Panc1 (cell line): ENCODE results near the gene ARID5B. TPM values are rescaled to one million over a fixed set of nuclear protein-coding genes. Genes with fewer than 3 reads are reported as not detected.

Experiments
- ATAC-seq: fragments of 200-7000 bp; cut with Tn5 transposase; 2 replicates; pipeline ENCODE4 v1.9.1; 2020; ENCODE audit warnings: mild to moderate bottlenecking, moderate library complexity
- BruUV-seq: library from RNA; stranded (reverse); fragments of 400-500 nt; replicated peaks from 2 replicates; lab custom pipeline; 2021; lab: Mats Ljungman, UMichigan
- CTCF ChIA-PET: fragments of 300-600 bp; sonication (Branson Sonifier 250); formaldehyde crosslinking; loops from one replicate; lab custom pipeline; 2022; ENCODE audit warnings: antibody characterized with exemption; lab: Charles Lee
- POLR2A ChIA-PET: fragments of 300-600 bp; sonication (Branson Sonifier 250); formaldehyde crosslinking; loops from one replicate; lab custom pipeline; 2022; ENCODE audit warnings: antibody characterized with exemption; lab: Charles Lee
- DNase-seq: peaks from one replicate; pipeline ENCODE4 v3.0.0-alpha.2; 2010; ENCODE audit warnings: low read depth, low spot score
- H3K27ac ChIP-seq: 2 replicates; pipeline ENCODE4 v1.5.1; 2011; ENCODE audit warnings: mild to moderate bottlenecking, low read length, inconsistent platforms
- H3K27me3 ChIP-seq: fragments of 200-500 bp; sonication (Bioruptor generic); 2 replicates; pipeline ENCODE4 v1.6.0; 2014; ENCODE audit warnings: low read length, inconsistent platforms; ENCODE audit not compliant: control insufficient read depth, insufficient read depth
- H3K36me3 ChIP-seq: fragments of 200-500 bp; sonication (Bioruptor generic); 2 replicates; pipeline ENCODE4 v1.5.1; 2014; ENCODE audit warnings: inconsistent platforms, mild to moderate bottlenecking, low read length, moderate library complexity; ENCODE audit not compliant: control insufficient read depth, insufficient read depth
- H3K4me1 ChIP-seq: 2 replicates; pipeline ENCODE4 v1.5.1; 2011; ENCODE audit warnings: inconsistent platforms, mild to moderate bottlenecking, low read length, moderate library complexity; ENCODE audit not compliant: control insufficient read depth, insufficient read depth
- H3K4me3 ChIP-seq, 2 experiments: 2 replicates each; pipeline ENCODE4 v1.5.1; 2011 to 2012; ENCODE audit warnings: low read depth in 2 of 2, low read length in 2 of 2, mild to moderate bottlenecking in 2 of 2, inconsistent platforms in 1 of 2, moderate library complexity in 1 of 2
- H3K9me3 ChIP-seq: fragments of 200-500 bp; sonication (Bioruptor generic); 2 replicates; pipeline ENCODE4 v1.5.1; 2014; ENCODE audit warnings: low read depth, mild to moderate bottlenecking, inconsistent platforms, low read length, moderate library complexity; ENCODE audit not compliant: control insufficient read depth, insufficient read depth
- POLR2AphosphoS5 ChIP-seq: IDR thresholded peaks from 2 replicates; pipeline ENCODE4 v1.6.1; 2012; ENCODE audit warnings: mild to moderate bottlenecking, low read depth, low read length, moderate library complexity
- SIN3A ChIP-seq: IDR thresholded peaks from 2 replicates; pipeline ENCODE4 v1.6.1; 2012; ENCODE audit warnings: low read depth, mild to moderate bottlenecking, low read length, moderate library complexity, borderline replicate concordance; ENCODE audit not compliant: insufficient read depth
- TCF7L2 ChIP-seq: IDR thresholded peaks from 2 replicates; pipeline ENCODE4 v1.6.1; 2011; ENCODE audit warnings: mild to moderate bottlenecking, low read depth, low read length, inconsistent platforms
- in situ Hi-C: cut with HindIII; loops from 2 replicates; pipeline ENCODE4 v1.10.0; 2016; ENCODE audit warnings: low sequenced_read_pairs, low pct_unique_long_range_greater_than_20kb
- intact Hi-C: fragments of 100-400 bp; cut with micrococcal nuclease; formaldehyde crosslinking; loops from one replicate; pipeline ENCODE4 v1.10.0; 2022; ENCODE audit not compliant: unreplicated experiment
- total RNA-seq: library from RNA; stranded (reverse); gene quantifications from one replicate; pipeline ENCODE4 v1.2.1, GENCODE V29; 2021; ENCODE audit not compliant: unreplicated experiment
- TF ChIP-seq, protein P1 (sequence below): fragments of 450-650 bp; IDR thresholded peaks from 2 replicates; pipeline ENCODE4 v1.5.1; 2017; ENCODE audit warnings: mild to moderate bottlenecking
- TF ChIP-seq, protein P2 (sequence below), 2 experiments: IDR thresholded peaks; 2 replicates each; pipeline ENCODE4 v1.6.1; 2011 to 2012; ENCODE audit warnings: low read depth in 2 of 2, control low read depth in 1 of 2, low read length in 1 of 2, mild to moderate bottlenecking in 1 of 2, moderate library complexity in 1 of 2; ENCODE audit not compliant: insufficient read depth in 1 of 2

The ARID5B gene
- total RNA-seq, 1 experiment from 2014 or later = 22.7 TPM

DNA sequence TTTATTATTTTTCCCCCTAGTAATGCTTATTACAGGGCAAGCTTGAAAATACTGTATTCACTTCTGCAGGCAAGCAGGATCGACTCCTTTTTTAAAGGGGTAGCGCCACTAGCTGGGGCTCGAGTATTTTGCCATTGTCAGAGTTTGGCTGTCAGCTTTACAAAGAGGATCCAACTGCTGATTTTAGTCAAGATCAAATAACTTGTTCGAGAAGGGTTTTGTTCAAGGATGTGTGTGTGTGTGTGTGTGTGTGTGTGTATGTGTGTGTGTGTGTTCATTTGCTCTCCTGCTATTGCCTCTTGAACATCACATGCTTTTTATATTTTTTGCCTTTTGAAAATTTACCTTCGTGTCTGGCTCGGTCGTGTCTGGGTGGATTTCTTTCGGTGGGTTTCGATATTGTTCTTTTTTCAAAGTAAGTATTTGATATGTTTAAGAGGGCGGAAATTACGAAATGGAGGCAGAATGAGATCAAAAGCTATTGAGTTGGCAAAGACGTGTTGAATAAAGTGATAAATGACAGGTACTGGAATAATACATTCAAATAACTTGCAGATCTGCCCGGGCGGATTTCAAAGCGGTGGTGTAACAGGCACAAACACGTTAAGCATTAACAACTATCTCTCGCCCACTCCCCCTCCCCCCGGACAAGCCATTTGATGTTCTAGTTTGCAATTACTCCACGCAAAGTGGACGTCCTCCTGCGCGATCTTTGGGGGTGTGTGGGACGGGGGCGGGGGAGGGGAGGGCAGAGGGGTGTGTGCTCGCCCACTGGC lies 1.1 kb downstream of the ARID5B start:
- Histone ChIP-seq H3K4me1 (peaks cover 60% of the 10 kb centered on the region), H3K27ac (peak overlapping the region; percentile 100), H3K9me3 (no peaks in the 10 kb centered on the region), H3K27me3 (no peaks in the 10 kb centered on the region), H3K4me3 (peak overlapping the region; percentile 62 to 93), H3K36me3 (no peaks in the 10 kb centered on the region; the same call in 1 of the 2 replicates)
- ATAC-seq (peak; percentile 1), DNase-seq (peak; percentile 74)
- CTCF ChIA-PET = interaction anchor here (0.7 kb wide), 3 partner anchors 92 to 638 kb away, joined by 3 to 6 read pairs (median 3); no protein-coding TSS in a partner anchor
- POLR2A ChIA-PET = interaction anchor here (0.5 to 0.7 kb wide), 5 partner anchors 85 to 362 kb away, joined by 3 to 6 read pairs (median 3); no protein-coding TSS in a partner anchor
- no peak for TF ChIP-seq POLR2AphosphoS5
- TF ChIP-seq, protein P1, sequence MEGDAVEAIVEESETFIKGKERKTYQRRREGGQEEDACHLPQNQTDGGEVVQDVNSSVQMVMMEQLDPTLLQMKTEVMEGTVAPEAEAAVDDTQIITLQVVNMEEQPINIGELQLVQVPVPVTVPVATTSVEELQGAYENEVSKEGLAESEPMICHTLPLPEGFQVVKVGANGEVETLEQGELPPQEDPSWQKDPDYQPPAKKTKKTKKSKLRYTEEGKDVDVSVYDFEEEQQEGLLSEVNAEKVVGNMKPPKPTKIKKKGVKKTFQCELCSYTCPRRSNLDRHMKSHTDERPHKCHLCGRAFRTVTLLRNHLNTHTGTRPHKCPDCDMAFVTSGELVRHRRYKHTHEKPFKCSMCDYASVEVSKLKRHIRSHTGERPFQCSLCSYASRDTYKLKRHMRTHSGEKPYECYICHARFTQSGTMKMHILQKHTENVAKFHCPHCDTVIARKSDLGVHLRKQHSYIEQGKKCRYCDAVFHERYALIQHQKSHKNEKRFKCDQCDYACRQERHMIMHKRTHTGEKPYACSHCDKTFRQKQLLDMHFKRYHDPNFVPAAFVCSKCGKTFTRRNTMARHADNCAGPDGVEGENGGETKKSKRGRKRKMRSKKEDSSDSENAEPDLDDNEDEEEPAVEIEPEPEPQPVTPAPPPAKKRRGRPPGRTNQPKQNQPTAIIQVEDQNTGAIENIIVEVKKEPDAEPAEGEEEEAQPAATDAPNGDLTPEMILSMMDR = peak; percentile 71
- TF ChIP-seq, protein P2, sequence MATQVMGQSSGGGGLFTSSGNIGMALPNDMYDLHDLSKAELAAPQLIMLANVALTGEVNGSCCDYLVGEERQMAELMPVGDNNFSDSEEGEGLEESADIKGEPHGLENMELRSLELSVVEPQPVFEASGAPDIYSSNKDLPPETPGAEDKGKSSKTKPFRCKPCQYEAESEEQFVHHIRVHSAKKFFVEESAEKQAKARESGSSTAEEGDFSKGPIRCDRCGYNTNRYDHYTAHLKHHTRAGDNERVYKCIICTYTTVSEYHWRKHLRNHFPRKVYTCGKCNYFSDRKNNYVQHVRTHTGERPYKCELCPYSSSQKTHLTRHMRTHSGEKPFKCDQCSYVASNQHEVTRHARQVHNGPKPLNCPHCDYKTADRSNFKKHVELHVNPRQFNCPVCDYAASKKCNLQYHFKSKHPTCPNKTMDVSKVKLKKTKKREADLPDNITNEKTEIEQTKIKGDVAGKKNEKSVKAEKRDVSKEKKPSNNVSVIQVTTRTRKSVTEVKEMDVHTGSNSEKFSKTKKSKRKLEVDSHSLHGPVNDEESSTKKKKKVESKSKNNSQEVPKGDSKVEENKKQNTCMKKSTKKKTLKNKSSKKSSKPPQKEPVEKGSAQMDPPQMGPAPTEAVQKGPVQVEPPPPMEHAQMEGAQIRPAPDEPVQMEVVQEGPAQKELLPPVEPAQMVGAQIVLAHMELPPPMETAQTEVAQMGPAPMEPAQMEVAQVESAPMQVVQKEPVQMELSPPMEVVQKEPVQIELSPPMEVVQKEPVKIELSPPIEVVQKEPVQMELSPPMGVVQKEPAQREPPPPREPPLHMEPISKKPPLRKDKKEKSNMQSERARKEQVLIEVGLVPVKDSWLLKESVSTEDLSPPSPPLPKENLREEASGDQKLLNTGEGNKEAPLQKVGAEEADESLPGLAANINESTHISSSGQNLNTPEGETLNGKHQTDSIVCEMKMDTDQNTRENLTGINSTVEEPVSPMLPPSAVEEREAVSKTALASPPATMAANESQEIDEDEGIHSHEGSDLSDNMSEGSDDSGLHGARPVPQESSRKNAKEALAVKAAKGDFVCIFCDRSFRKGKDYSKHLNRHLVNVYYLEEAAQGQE (IDR thresholded peaks at IDR 0.05; ENCODE audit: insufficient read depth in 1 of 2, low read depth in 2 of 2, low read length in 1 of 2) = no peak
- TF ChIP-seq TCF7L2 = peak; percentile 77
- TF ChIP-seq SIN3A = 0 out of 2 replicates have a peak, but pooled peaks have one; percentile 54
- in situ Hi-C loops (no loop called here), intact Hi-C loops (loop anchor here (5.0 to 10.0 kb wide), 2 partner anchors 145 to 362 kb away; partner anchors contain the start of gene RTKN2)
- no TSS peak for BruUV-seq

DNA sequence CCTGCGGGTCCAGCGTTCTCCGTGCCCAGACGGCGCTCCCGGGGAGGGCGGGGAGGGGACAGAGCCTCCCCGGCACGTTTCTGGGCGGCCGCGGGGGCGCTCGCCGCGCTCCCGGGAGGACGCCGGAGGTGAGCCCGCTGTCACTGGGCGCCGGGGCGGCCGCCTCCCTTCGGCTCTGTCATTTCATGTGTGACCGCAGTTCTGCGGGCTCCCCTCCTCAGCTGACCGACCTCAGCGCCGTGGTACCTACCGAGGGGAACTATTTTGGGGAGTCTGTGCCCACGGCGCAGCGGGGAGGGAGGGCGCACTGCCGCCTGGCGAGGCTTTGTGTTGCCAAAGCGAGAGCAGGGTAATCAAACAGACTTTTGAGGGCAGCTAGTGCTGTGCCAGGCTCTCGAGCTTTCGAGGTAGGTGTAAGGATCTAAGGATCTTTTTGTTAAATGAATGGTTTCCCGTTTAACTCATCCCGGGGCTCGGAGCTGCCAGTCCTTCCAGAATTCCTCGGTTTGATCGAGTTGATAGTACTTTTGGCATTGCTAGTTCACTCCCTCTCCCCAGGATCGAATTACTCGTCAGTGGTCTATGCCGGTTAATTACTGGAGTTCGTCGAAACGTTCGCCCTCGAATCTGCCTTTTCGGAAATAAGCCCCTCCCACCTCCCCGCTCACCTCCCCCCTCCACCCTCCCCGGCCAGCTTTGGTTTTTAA lies 1.9 kb downstream of the ARID5B start:
- no peaks in the 10 kb centered on the region for H3K9me3 ChIP-seq
- TF ChIP-seq, protein P1 = peak; percentile 48; the same call in 1 of the 2 replicates
- TF ChIP-seq POLR2AphosphoS5 (peak; percentile 67), TCF7L2 (no peak), SIN3A (peak; percentile 80; the same call in 1 of the 2 replicates)
- TF ChIP-seq, protein P2 (IDR thresholded peaks at IDR 0.05; ENCODE audit: insufficient read depth in 1 of 2, low read depth in 2 of 2, low read length in 1 of 2) = no peak
- ChIA-PET POLR2A (interaction anchor here (0.5 to 0.7 kb wide), 4 partner anchors 13 to 362 kb away, joined by 3 to 10 read pairs (median 6); no protein-coding TSS in a partner anchor), CTCF (interaction anchor here (0.6 to 1.1 kb wide), 5 partner anchors 20 to 855 kb away, joined by 3 to 6 read pairs (median 4); no protein-coding TSS in a partner anchor)
- DNase-seq (no peak), ATAC-seq (peak; percentile 52)
- intact Hi-C loops (loop anchor here (5.0 to 10.0 kb wide), 2 partner anchors 144 to 361 kb away; partner anchors contain the start of gene RTKN2), in situ Hi-C loops (no loop called here)
- peak overlapping the region; percentile 62 to 93 for H3K4me3 ChIP-seq
- no peaks in the 10 kb centered on the region for H3K27me3 ChIP-seq
- peak overlapping the region; percentile 100 for H3K27ac ChIP-seq
- H3K4me1 ChIP-seq = peaks cover 54% of the 10 kb centered on the region
- no TSS peak for BruUV-seq
- H3K36me3 ChIP-seq = no peaks in the 10 kb centered on the region; the same call in 1 of the 2 replicates
